Measurements from ENCODE around the gene ANKS6. TPM values are rescaled to one million over a fixed set of nuclear protein-coding genes. Genes with fewer than 3 reads are reported as not detected.

The ANKS6 gene
- total RNA-seq, 1 donor from 2014 or later, result 25.8 TPM

DNA sequence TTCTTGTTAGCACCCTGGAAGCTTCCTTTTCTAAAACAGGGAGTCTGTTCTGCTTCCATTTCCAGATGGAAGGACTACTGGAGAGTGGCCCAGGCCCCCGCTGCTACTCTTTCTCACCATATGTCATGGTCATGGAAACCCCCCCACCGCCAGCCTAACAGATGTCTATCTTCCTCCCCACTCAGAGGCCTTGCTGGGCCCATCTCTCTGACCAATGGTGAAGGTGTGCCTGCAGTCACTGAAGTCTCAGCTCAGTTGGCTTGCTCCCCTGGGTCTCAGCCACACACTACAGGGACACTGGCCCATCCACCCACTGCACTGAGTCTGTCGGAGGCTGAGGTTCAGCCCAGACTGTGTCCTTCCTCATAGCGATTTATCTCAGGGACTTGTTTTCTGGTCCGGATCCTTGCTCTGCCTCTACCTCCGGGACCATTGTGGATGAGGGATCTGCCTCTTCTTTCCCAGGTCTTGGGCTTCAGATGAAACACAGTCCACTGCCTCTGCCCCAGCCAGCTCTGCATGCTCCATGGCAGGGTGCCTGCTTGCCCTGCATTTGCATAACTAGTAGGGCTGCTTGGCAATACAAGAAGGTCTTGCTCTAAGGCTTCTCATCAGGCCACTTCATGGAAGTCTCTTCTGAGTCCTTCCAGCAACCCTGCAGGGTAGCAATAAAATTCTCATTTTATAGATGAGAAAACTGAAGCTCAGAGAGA lies 42.0 kb upstream of the ANKS6 start:
- Histone ChIP-seq H3K36me3 (ENCODE audit: control insufficient read depth, insufficient read depth, low read length) (no peaks in the 10 kb centered on the region), H3K4me3 (ENCODE audit: low read depth, low read length) (no peak overlapping the region), H3K27me3 (ENCODE audit: control insufficient read depth, insufficient read depth, low read length) (no peaks in the 10 kb centered on the region)
- DNase-seq (ENCODE audit: low read depth), result no peak
- TF ChIP-seq, protein P1, sequence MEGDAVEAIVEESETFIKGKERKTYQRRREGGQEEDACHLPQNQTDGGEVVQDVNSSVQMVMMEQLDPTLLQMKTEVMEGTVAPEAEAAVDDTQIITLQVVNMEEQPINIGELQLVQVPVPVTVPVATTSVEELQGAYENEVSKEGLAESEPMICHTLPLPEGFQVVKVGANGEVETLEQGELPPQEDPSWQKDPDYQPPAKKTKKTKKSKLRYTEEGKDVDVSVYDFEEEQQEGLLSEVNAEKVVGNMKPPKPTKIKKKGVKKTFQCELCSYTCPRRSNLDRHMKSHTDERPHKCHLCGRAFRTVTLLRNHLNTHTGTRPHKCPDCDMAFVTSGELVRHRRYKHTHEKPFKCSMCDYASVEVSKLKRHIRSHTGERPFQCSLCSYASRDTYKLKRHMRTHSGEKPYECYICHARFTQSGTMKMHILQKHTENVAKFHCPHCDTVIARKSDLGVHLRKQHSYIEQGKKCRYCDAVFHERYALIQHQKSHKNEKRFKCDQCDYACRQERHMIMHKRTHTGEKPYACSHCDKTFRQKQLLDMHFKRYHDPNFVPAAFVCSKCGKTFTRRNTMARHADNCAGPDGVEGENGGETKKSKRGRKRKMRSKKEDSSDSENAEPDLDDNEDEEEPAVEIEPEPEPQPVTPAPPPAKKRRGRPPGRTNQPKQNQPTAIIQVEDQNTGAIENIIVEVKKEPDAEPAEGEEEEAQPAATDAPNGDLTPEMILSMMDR (IDR thresholded peaks at IDR 0.05; ENCODE audit: insufficient read depth, low read length, poor library complexity, severe bottlenecking), result no peak

- Histone ChIP-seq H3K27me3 (ENCODE audit: control insufficient read depth, insufficient read depth, low read length) (no peaks in the 10 kb centered on the region), H3K36me3 (ENCODE audit: control insufficient read depth, insufficient read depth, low read length) (no peaks in the 10 kb centered on the region), H3K4me3 (ENCODE audit: low read depth, low read length) (no peak overlapping the region)
- TF ChIP-seq, protein P1 (IDR thresholded peaks at IDR 0.05; ENCODE audit: insufficient read depth, low read length, poor library complexity, severe bottlenecking), result no peak
- DNase-seq (ENCODE audit: low read depth), result no peak
These were observed 41.2 kb upstream of the ANKS6 start for GRCh38 chr9:98837516-98837915.

DNA sequence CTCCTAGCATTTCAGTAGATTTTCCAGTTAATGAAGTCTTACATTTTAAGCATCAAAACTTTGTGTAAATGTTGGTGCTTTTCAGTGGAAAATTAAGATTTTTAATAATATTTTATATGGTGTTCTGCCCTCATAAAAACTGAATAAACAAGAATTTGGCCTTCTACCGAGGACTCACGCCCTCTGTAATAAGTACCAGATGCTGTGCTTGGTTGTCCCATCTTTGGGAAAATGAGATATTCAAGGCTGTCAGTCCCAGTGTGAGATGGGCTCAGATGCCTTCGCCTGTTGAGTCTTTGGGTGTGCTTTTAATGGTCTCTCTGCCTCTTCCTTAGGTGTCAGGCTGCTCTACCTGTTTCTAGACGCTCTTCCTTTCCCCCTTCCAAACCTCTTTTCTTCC lies 39.9 kb upstream of the ANKS6 start:
- Histone ChIP-seq H3K4me3 (ENCODE audit: low read depth, low read length) (no peak overlapping the region), H3K36me3 (ENCODE audit: control insufficient read depth, insufficient read depth, low read length) (no peaks in the 10 kb centered on the region), H3K27me3 (ENCODE audit: control insufficient read depth, insufficient read depth, low read length) (no peaks in the 10 kb centered on the region)
- DNase-seq (ENCODE audit: low read depth), result no peak
- TF ChIP-seq, protein P1 (IDR thresholded peaks at IDR 0.05; ENCODE audit: insufficient read depth, low read length, poor library complexity, severe bottlenecking), result no peak

DNA sequence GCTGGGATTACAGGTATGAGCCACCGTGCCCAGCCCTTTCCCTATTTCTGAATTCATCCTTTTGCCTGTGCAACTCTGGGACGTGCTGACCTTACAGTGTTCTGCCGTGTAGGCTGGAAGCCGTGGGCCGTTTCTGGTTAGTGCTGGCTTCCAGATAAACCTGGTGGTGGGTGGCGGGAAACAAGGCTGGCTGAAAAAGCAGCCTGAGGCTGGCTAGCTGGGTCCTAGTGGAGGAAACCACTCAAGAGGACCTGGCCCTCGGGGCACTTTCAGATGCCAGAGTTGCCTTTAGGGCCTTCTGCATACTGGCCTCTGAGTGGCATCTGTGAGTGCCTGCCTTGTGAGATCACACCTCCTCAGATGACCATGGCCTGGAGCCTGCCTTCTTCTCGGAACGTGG lies 38.0 kb upstream of the ANKS6 start:
- TF ChIP-seq, protein P1 (IDR thresholded peaks at IDR 0.05; ENCODE audit: insufficient read depth, low read length, poor library complexity, severe bottlenecking), result no peak
- Histone ChIP-seq H3K27me3 (ENCODE audit: control insufficient read depth, insufficient read depth, low read length) (no peaks in the 10 kb centered on the region), H3K36me3 (ENCODE audit: control insufficient read depth, insufficient read depth, low read length) (no peaks in the 10 kb centered on the region), H3K4me3 (ENCODE audit: low read depth, low read length) (no peak overlapping the region)
- no peak for DNase-seq (ENCODE audit: low read depth)

DNA sequence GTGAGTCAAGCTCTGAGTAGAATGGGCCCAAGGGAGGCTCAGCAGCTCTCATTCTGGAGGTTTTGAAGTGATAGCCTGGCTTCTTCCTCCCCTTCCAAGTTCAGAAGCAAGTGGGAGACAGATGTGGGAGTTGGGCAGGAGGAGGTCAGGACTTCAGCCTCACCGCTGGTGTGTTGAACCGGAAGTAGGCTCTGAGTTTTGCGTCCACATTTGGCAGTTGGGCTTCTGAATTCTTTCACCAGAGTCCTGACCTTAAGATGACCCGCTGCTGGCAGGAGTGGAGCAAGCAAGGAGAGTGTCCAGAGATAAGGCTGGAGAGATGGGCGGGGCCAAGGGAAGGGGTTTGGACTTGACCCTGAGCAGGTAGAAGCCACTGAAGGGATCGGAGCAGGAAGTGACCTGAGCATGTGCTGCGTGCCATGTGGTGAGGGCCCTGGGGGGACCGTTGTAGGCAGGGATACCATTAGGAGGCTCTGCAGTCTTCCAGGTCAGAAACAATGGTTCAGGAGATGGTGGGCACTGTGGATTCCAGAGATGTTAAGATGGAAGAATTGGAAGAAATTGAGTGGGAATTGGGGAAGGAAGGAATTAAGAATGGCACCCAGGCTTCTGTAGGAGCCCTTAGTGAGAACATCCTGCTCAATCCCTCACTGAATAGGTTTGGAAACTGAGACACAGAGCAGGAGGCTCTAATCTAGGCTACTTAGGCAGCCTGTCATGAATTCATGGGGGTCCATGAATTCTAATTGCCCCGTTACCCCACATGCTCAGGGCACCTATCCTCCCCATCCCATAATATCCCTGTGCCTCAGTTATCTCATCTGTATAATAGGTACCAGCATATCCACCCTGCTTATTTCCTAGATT lies 37.0 kb upstream of the ANKS6 start:
- H3K36me3 ChIP-seq (ENCODE audit: control insufficient read depth, insufficient read depth, low read length), result no peaks in the 10 kb centered on the region
- no peaks in the 10 kb centered on the region for H3K27me3 ChIP-seq (ENCODE audit: control insufficient read depth, insufficient read depth, low read length)
- no peak for DNase-seq (ENCODE audit: low read depth)

More for the DNA sequence above, 37.0 kb upstream of the ANKS6 start:
- H3K4me3 ChIP-seq (ENCODE audit: low read depth, low read length), result no peak overlapping the region
- TF ChIP-seq, protein P1 (IDR thresholded peaks at IDR 0.05; ENCODE audit: insufficient read depth, low read length, poor library complexity, severe bottlenecking), result no peak

Data from kidney epithelial cell (primary cell).